HepG2 (cell line): ENCODE results near the gene PTTG1. TPM values are rescaled to one million over a fixed set of nuclear protein-coding genes. Genes with fewer than 3 reads are reported as not detected.
A peak's percentile ranks its signal among the peaks of the same experiment; 100 is the strongest.

Experiments
- ARNT ChIP-seq: fragments of 450-650 bp; IDR thresholded peaks from 2 replicates; pipeline ENCODE4 v1.6.1; 2017
- ATF1 ChIP-seq: IDR thresholded peaks from 2 replicates; pipeline ENCODE4 v1.6.1; 2016; ENCODE audit warnings: mild to moderate bottlenecking, control low read depth
- CCDC6 ChIP-seq: sonication (generic); formaldehyde crosslinking; IDR thresholded peaks from 2 replicates; pipeline ENCODE4 v1.8.1; 2022; ENCODE audit warnings: mild to moderate bottlenecking, missing genetic modification reagents, moderate library complexity
- ETV5 ChIP-seq: IDR thresholded peaks from 2 replicates; pipeline ENCODE4 v1.6.1; 2018; ENCODE audit warnings: missing biosample characterization, missing genetic modification reagents, inconsistent platforms, borderline replicate concordance
- ETV6 ChIP-seq: sonication (generic); formaldehyde crosslinking; conservative IDR thresholded peaks from 2 replicates; pipeline ENCODE4 v1.4.0; 2020; ENCODE audit warnings: missing genetic modification reagents
- HOXA9 ChIP-seq: sonication (generic); formaldehyde crosslinking; IDR thresholded peaks from 2 replicates; pipeline ENCODE4 v1.8.1; 2022; ENCODE audit warnings: missing genetic modification reagents, mild to moderate bottlenecking, moderate library complexity, borderline replicate concordance
- ISL2 ChIP-seq: sonication (generic); formaldehyde crosslinking; IDR thresholded peaks from 2 replicates; pipeline ENCODE4 v1.5.0; 2020; ENCODE audit warnings: missing genetic modification reagents
- KDM5A ChIP-seq: fragments of 200-600 bp; sonication (generic); IDR thresholded peaks from 2 replicates; pipeline ENCODE4 v1.7.0; 2018; ENCODE audit warnings: antibody characterized with exemption, mild to moderate bottlenecking, low read length, borderline replicate concordance
- PHF21A ChIP-seq: sonication (generic); formaldehyde crosslinking; IDR thresholded peaks from 2 replicates; pipeline ENCODE4 v1.5.0; 2020; ENCODE audit warnings: mild to moderate bottlenecking, missing genetic modification reagents
- RAD51 ChIP-seq: fragments of 450-650 bp; IDR thresholded peaks from 2 replicates; pipeline ENCODE4 v1.6.1; 2016; ENCODE audit warnings: borderline replicate concordance
- RARA ChIP-seq: IDR thresholded peaks from 2 replicates; pipeline ENCODE4 v1.6.1; 2016; ENCODE audit warnings: missing genetic modification reagents, missing compliant biosample characterization
- RARG ChIP-seq: sonication (generic); formaldehyde crosslinking; IDR thresholded peaks from 2 replicates; pipeline ENCODE4 v1.4.0; 2020; ENCODE audit warnings: low read depth, mild to moderate bottlenecking, missing genetic modification reagents
- RFX5 ChIP-seq: IDR thresholded peaks from 2 replicates; pipeline ENCODE4 v1.6.1; 2011; ENCODE audit warnings: low read depth, low read length, improper control_type of control experiment
- SNAI1 ChIP-seq: sonication (generic); formaldehyde crosslinking; IDR thresholded peaks from 2 replicates; pipeline ENCODE4 v1.5.0; 2020; ENCODE audit warnings: mild to moderate bottlenecking, missing genetic modification reagents, borderline replicate concordance
- TARDBP ChIP-seq: sonication (generic); formaldehyde crosslinking; IDR thresholded peaks from 2 replicates; pipeline ENCODE4 v1.8.0; 2022; ENCODE audit warnings: mild to moderate bottlenecking, missing genetic modification reagents
- ZNF234 ChIP-seq: sonication (generic); formaldehyde crosslinking; conservative IDR thresholded peaks from 2 replicates; pipeline ENCODE4 v1.5.1; 2020; ENCODE audit warnings: mild to moderate bottlenecking, missing genetic modification reagents
- ZNF264 ChIP-seq: sonication (generic); formaldehyde crosslinking; IDR thresholded peaks from 2 replicates; pipeline ENCODE4 v1.4.0; 2020; ENCODE audit warnings: missing genetic modification reagents
- ZNF367 ChIP-seq: sonication (generic); formaldehyde crosslinking; IDR thresholded peaks from 2 replicates; pipeline ENCODE4 v1.4.0; 2020; ENCODE audit warnings: missing genetic modification reagents, borderline replicate concordance
- polyA plus RNA-seq, 8 experiments: library from polyadenylated mRNA; depleted of rRNA in 3 of 8; stranded (reverse) in 7 of 8; unstranded in 1 of 8; fragments of >200 nt; fragmentation: Illumina TruSeq in 4 of 8; extraction: Trizol in 4 of 8; gene quantifications; 2 replicates each; pipeline versions ENCODE4 v1.2.1 to v1.2.3, GENCODE V29; 2011 to 2016; ENCODE audit warnings: low read depth in 4 of 8, missing spikeins in 1 of 8, mixed read lengths in 1 of 8; ENCODE audit not compliant: insufficient read depth in 1 of 8
- total RNA-seq, 5 experiments: library from RNA; depleted of rRNA; stranded (reverse); fragments of >200 nt; fragmentation: Illumina TruSeq; extraction: Trizol; gene quantifications; 2 replicates each; pipeline ENCODE4 v1.2.3, GENCODE V29; 2016; ENCODE audit warnings: low read depth in 1 of 5
- TF ChIP-seq, protein P1 (sequence below): sonication (generic); formaldehyde crosslinking; IDR thresholded peaks from 2 replicates; pipeline ENCODE4 v1.4.0; 2020; ENCODE audit warnings: missing genetic modification reagents, borderline replicate concordance
- TF ChIP-seq, protein P2 (sequence below): sonication (generic); formaldehyde crosslinking; IDR thresholded peaks from 2 replicates; pipeline ENCODE4; 2020; ENCODE audit warnings: missing genetic modification reagents, mild to moderate bottlenecking, borderline replicate concordance
- TF ChIP-seq, protein P3 (sequence below): sonication (generic); formaldehyde crosslinking; IDR thresholded peaks from 2 replicates; pipeline ENCODE4 v1.5.0; 2020; ENCODE audit warnings: mild to moderate bottlenecking, low read depth, missing genetic modification reagents, borderline replicate concordance
- TF ChIP-seq, protein P4 (sequence below): sonication (generic); formaldehyde crosslinking; IDR thresholded peaks from 2 replicates; pipeline ENCODE4 v1.9.0; 2022; ENCODE audit warnings: missing genetic modification reagents, mild to moderate bottlenecking, borderline replicate concordance

The PTTG1 gene
- total and polyA plus RNA-seq, 2 of the 13 experiments (the other 11 are each of a cell fraction or from before 2014, with no cell fraction given): 102 to 161 TPM

DNA sequence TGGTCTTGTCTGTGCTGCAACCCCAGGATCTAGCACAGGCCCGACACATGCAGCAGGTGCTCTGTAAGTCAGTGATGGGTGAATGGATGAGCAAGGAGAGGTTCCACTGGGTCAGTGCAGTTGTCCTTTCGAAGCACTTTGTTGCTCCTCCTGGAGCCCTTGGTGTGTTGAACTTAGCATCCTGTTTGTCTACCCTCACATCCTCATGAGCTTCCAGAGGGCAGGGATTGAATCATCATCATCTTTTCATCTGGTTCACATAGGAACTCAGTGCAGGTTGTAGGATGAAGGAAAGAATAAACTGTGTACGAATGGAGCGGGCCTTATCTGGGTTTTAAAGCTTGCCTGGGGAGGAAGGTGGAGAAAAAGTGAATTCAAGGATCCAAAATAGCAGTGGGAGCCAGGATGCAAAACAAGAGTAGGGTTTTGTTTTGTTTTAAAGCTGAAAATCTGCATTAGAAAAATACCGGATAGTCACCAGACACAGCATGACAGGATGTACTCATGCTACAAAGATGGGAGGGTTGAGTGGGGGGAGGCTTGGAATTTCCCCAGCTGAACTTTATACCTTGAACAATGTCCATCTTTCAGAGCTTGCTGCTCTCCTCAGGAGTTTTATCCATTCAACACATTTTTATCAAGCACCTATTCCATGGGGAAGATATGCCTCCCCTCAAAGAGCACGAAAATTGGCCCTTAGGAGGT is 55.8 kb downstream of the PTTG1 start (continued):
- TF ChIP-seq, protein P1, sequence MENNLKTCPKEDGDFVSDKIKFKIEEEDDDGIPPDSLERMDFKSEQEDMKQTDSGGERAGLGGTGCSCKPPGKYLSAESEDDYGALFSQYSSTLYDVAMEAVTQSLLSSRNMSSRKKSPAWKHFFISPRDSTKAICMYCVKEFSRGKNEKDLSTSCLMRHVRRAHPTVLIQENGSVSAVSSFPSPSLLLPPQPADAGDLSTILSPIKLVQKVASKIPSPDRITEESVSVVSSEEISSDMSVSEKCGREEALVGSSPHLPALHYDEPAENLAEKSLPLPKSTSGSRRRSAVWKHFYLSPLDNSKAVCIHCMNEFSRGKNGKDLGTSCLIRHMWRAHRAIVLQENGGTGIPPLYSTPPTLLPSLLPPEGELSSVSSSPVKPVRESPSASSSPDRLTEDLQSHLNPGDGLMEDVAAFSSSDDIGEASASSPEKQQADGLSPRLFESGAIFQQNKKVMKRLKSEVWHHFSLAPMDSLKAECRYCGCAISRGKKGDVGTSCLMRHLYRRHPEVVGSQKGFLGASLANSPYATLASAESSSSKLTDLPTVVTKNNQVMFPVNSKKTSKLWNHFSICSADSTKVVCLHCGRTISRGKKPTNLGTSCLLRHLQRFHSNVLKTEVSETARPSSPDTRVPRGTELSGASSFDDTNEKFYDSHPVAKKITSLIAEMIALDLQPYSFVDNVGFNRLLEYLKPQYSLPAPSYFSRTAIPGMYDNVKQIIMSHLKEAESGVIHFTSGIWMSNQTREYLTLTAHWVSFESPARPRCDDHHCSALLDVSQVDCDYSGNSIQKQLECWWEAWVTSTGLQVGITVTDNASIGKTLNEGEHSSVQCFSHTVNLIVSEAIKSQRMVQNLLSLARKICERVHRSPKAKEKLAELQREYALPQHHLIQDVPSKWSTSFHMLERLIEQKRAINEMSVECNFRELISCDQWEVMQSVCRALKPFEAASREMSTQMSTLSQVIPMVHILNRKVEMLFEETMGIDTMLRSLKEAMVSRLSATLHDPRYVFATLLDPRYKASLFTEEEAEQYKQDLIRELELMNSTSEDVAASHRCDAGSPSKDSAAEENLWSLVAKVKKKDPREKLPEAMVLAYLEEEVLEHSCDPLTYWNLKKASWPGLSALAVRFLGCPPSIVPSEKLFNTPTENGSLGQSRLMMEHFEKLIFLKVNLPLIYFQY: no peak
- TF ChIP-seq ETV6 (no peak), ISL2 (CRISPR knock-in tag) (peak; percentile 50; the same call in 1 of the 2 replicates), ATF1 (CRISPR knock-in tag) (no peak), RARA (peak; percentile 20; the same call in 1 of the 2 replicates), ZNF367 (CRISPR knock-in tag) (no peak), ETV5 (peak; percentile 88; the same call in 1 of the 2 replicates), RFX5 (no peak), PHF21A (CRISPR knock-in tag) (0 out of 2 replicates have a peak, but pooled peaks have one; percentile 15), RARG (CRISPR knock-in tag) (no peak), ARNT (no peak), RAD51 (no peak), TARDBP (CRISPR knock-in tag) (no peak), ZNF234 (no peak), SNAI1 (CRISPR knock-in tag) (no peak), ZNF264 (CRISPR knock-in tag) (no peak), KDM5A (no peak), CCDC6 (no peak), HOXA9 (CRISPR knock-in tag) (no peak)
- TF ChIP-seq, protein P2, sequence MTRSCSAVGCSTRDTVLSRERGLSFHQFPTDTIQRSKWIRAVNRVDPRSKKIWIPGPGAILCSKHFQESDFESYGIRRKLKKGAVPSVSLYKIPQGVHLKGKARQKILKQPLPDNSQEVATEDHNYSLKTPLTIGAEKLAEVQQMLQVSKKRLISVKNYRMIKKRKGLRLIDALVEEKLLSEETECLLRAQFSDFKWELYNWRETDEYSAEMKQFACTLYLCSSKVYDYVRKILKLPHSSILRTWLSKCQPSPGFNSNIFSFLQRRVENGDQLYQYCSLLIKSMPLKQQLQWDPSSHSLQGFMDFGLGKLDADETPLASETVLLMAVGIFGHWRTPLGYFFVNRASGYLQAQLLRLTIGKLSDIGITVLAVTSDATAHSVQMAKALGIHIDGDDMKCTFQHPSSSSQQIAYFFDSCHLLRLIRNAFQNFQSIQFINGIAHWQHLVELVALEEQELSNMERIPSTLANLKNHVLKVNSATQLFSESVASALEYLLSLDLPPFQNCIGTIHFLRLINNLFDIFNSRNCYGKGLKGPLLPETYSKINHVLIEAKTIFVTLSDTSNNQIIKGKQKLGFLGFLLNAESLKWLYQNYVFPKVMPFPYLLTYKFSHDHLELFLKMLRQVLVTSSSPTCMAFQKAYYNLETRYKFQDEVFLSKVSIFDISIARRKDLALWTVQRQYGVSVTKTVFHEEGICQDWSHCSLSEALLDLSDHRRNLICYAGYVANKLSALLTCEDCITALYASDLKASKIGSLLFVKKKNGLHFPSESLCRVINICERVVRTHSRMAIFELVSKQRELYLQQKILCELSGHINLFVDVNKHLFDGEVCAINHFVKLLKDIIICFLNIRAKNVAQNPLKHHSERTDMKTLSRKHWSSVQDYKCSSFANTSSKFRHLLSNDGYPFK (CRISPR knock-in tag): no peak
- TF ChIP-seq, protein P3, sequence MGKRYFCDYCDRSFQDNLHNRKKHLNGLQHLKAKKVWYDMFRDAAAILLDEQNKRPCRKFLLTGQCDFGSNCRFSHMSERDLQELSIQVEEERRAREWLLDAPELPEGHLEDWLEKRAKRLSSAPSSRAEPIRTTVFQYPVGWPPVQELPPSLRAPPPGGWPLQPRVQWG (CRISPR knock-in tag): no peak
- TF ChIP-seq, protein P4, sequence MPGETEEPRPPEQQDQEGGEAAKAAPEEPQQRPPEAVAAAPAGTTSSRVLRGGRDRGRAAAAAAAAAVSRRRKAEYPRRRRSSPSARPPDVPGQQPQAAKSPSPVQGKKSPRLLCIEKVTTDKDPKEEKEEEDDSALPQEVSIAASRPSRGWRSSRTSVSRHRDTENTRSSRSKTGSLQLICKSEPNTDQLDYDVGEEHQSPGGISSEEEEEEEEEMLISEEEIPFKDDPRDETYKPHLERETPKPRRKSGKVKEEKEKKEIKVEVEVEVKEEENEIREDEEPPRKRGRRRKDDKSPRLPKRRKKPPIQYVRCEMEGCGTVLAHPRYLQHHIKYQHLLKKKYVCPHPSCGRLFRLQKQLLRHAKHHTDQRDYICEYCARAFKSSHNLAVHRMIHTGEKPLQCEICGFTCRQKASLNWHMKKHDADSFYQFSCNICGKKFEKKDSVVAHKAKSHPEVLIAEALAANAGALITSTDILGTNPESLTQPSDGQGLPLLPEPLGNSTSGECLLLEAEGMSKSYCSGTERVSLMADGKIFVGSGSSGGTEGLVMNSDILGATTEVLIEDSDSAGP (CRISPR knock-in tag): no peak
